Measurements from ENCODE around the gene PGP.
"Not testable (repeated sequence)": the region's sequence is repeated elsewhere in the genome, so short reads cannot be mapped to it uniquely, and the experiment has no call there.

PGP gene

DNA sequence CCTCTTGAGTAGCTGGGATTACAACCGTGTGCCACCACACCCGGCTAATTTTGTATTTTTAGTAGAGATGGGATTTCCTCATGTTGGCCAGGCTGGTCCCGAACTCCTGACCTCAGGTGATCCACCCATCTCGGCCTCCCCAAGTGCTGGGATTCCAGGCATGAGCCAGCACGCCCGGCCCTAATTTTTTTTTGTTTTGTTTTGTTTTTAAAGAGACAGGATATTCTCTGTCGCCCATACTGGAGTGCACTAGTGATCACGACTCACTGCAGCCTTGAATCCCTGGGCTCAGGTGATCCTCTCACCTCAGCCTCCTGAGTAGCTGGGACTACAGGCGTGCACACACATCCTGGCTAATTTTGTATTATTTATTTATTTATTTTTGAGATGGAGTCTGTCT, 25.7 kb upstream of the PGP start:
- not testable (repeated sequence) for H3K4me3 ChIP-seq (ENCODE audit: low read depth, low read length); H3K9me3 ChIP-seq (ENCODE audit: insufficient read depth, low read depth, low read length); H2AK5ac ChIP-seq (ENCODE audit: low read length)

DNA sequence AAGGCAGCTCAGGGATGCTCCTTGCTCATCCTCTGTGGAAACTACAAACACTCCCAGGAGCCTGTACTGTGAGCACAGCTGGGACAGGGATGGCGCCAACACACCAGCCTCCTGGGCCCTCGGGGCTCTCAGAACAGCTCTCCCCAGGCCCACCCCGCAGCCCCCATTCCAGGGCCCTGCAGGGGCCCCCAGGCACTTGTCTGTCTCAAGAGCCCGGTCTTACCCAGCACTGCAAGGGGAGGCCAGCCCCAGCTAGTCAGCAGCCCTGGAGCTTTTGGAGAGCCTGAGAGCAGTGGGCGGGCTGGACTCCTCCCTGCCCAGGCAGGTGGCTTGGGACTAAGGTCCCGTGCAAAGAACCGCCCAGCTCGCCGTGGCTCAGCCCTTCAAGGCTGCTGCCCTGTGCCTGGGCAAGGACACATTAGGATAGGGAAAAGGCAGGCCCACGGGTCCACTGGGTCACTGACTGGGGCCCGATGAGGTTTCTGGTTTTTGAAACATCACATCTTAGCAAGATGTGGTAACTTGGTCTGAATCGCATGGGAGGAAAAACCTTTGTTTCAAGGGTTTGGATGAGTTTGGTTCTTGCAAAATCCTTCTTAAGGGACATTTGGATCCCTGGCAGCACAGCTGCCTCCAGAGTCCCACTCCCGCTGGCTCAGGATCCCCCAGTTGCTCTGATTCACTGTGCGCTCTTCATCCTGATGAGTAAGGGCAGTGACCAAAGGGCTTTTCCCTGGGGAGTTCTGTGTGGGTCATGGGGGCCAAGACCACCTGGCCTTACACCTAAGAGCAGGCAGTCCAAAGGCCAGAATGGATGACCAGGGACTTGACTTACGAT, 24.4 kb upstream of the PGP start:
- Histone ChIP-seq H2AFZ (ENCODE audit: insufficient read depth, low read length, poor library complexity) (no peak overlapping the region), H3K4me2 (ENCODE audit: low read length) (no peak overlapping the region), H4K12ac (ENCODE audit: low read depth, low read length) (no peak overlapping the region), H3K79me1 (ENCODE audit: low read length) (no peaks in the 10 kb centered on the region), H2BK120ac (ENCODE audit: insufficient read depth, low read length, poor library complexity) (no peak overlapping the region), H3K27me3 (ENCODE audit: insufficient read depth, low read length) (peaks cover 21% of the 10 kb centered on the region), H3K9me3 (ENCODE audit: insufficient read depth, low read depth, low read length) (peaks cover 4% of the 10 kb centered on the region), H2BK12ac (ENCODE audit: low read length) (no peak overlapping the region), H2BK5ac (ENCODE audit: low read depth, low read length, poor library complexity) (no peak overlapping the region), H3K4me1 (ENCODE audit: control insufficient read depth in 1 of 2, insufficient read depth in 2 of 2, low read length in 2 of 2) (peaks cover 13 to 14% of the 10 kb centered on the region in 2 experiments), H4K91ac (ENCODE audit: low read depth, low read length) (no peak overlapping the region), H3K14ac (ENCODE audit: low read length) (no peak overlapping the region), H3K9ac (ENCODE audit: low read length) (no peak overlapping the region), H3K27ac (ENCODE audit: low read depth, low read length) (no peak overlapping the region), H3K4ac (ENCODE audit: low read depth, low read length) (no peak overlapping the region), H2AK5ac (ENCODE audit: low read length) (no peak overlapping the region), H4K8ac (ENCODE audit: low read depth, low read length) (no peak overlapping the region), H3K4me3 (ENCODE audit: low read depth, low read length) (no peak overlapping the region), H3K23ac (ENCODE audit: low read length) (no peak overlapping the region), H3K18ac (ENCODE audit: low read length) (no peak overlapping the region), H3K79me2 (ENCODE audit: control insufficient read depth, insufficient read depth, low read length, poor library complexity) (no peaks in the 10 kb centered on the region), H3K36me3 (ENCODE audit: control insufficient read depth in 1 of 2, insufficient read depth in 2 of 2, low read length in 2 of 2) (peaks cover 47% of the 10 kb centered on the region in 2 experiments)
- DNase-seq: peak in 1 of 2 donors; percentile 17
- WGBS (ENCODE audit: extremely low coverage, insufficient coverage, insufficient read length): no CpG with 5 or more reads among the region's 15 CpGs

More for the DNA sequence above, 25.7 kb upstream of the PGP start:
- H4K12ac ChIP-seq (ENCODE audit: low read depth, low read length); H3K23ac ChIP-seq (ENCODE audit: low read length); H3K4ac ChIP-seq (ENCODE audit: low read depth, low read length); H3K27ac ChIP-seq (ENCODE audit: low read depth, low read length); H3K4me2 ChIP-seq (ENCODE audit: low read length); H4K8ac ChIP-seq (ENCODE audit: low read depth, low read length); H2BK120ac ChIP-seq (ENCODE audit: insufficient read depth, low read length, poor library complexity); H3K9ac ChIP-seq (ENCODE audit: low read length); H3K18ac ChIP-seq (ENCODE audit: low read length); H3K14ac ChIP-seq (ENCODE audit: low read length); H4K91ac ChIP-seq (ENCODE audit: low read depth, low read length); H2AFZ ChIP-seq (ENCODE audit: insufficient read depth, low read length, poor library complexity); H3K79me1 ChIP-seq (ENCODE audit: low read length); H2BK5ac ChIP-seq (ENCODE audit: low read depth, low read length, poor library complexity); DNase-seq; H3K79me2 ChIP-seq (ENCODE audit: control insufficient read depth, insufficient read depth, low read length, poor library complexity); H2BK12ac ChIP-seq (ENCODE audit: low read length): not testable (repeated sequence)
- H3K4me1 ChIP-seq (ENCODE audit: control insufficient read depth in 1 of 2, insufficient read depth in 2 of 2, low read length in 2 of 2): peaks cover 13 to 14% of the 10 kb centered on the region in 2 experiments
- peaks cover 47% of the 10 kb centered on the region in 2 experiments for H3K36me3 ChIP-seq (ENCODE audit: control insufficient read depth in 1 of 2, insufficient read depth in 2 of 2, low read length in 2 of 2)
- peaks cover 21% of the 10 kb centered on the region for H3K27me3 ChIP-seq (ENCODE audit: insufficient read depth, low read length)
- no CpG with 5 or more reads among the region's 9 CpGs for WGBS (ENCODE audit: extremely low coverage, insufficient coverage, insufficient read length)

DNA sequence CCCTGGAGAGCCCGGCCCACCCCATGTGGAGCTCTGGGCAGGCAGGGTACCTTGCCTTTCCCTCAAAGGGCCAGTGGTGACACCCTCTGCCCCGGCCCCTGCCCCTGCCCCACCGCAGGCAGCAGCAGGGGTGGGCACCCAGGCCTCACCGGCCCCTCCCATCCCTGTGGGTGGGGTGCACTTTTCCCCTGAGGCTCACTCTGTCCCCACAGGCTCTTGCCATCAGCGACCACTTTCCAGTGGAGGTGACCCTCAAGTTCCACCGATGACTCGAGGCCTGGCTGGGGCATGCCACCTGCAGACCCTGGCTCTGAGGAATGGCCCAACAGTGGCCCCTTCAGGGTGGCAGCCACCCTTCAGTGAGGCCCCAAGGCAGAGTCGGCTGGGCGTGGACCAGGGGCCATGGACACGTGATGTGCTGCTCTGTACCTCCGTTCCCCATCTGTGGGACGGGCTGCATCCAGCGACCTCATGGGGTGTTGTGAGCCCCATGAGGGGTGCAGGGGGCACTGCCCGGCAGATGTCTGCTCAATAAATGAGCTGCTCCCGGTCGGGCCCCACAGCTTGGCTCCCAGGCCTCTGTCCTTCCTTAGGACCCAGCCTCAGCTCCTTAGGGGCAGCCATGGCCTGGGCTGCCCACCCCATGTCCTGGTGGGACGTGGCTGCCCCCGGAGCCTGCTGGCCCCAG, 23.7 kb upstream of the PGP start:
- Histone ChIP-seq H3K79me1 (ENCODE audit: low read length) (no peaks in the 10 kb centered on the region), H4K91ac (ENCODE audit: low read depth, low read length) (no peak overlapping the region), H3K4me1 (ENCODE audit: control insufficient read depth in 1 of 2, insufficient read depth in 2 of 2, low read length in 2 of 2) (peaks cover 13 to 14% of the 10 kb centered on the region in 2 experiments), H3K9me3 (ENCODE audit: insufficient read depth, low read depth, low read length) (peaks cover 5% of the 10 kb centered on the region), H3K14ac (ENCODE audit: low read length) (no peak overlapping the region), H3K4ac (ENCODE audit: low read depth, low read length) (no peak overlapping the region), H3K4me3 (ENCODE audit: low read depth, low read length) (no peak overlapping the region), H3K27ac (ENCODE audit: low read depth, low read length) (no peak overlapping the region), H3K23ac (ENCODE audit: low read length) (no peak overlapping the region), H2BK120ac (ENCODE audit: insufficient read depth, low read length, poor library complexity) (no peak overlapping the region), H4K8ac (ENCODE audit: low read depth, low read length) (no peak overlapping the region), H2BK12ac (ENCODE audit: low read length) (no peak overlapping the region), H2BK5ac (ENCODE audit: low read depth, low read length, poor library complexity) (no peak overlapping the region), H3K79me2 (ENCODE audit: control insufficient read depth, insufficient read depth, low read length, poor library complexity) (no peaks in the 10 kb centered on the region), H2AK5ac (ENCODE audit: low read length) (no peak overlapping the region), H3K18ac (ENCODE audit: low read length) (no peak overlapping the region), H4K12ac (ENCODE audit: low read depth, low read length) (no peak overlapping the region), H3K27me3 (ENCODE audit: insufficient read depth, low read length) (peaks cover 21% of the 10 kb centered on the region), H3K36me3 (ENCODE audit: control insufficient read depth in 1 of 2, insufficient read depth in 2 of 2, low read length in 2 of 2) (peaks cover 47% of the 10 kb centered on the region in 2 experiments), H2AFZ (ENCODE audit: insufficient read depth, low read length, poor library complexity) (no peak overlapping the region), H3K4me2 (ENCODE audit: low read length) (no peak overlapping the region), H3K9ac (ENCODE audit: low read length) (no peak overlapping the region)
- no peak for DNase-seq
- WGBS (ENCODE audit: extremely low coverage, insufficient coverage, insufficient read length): no CpG with 5 or more reads among the region's 18 CpGs

DNA sequence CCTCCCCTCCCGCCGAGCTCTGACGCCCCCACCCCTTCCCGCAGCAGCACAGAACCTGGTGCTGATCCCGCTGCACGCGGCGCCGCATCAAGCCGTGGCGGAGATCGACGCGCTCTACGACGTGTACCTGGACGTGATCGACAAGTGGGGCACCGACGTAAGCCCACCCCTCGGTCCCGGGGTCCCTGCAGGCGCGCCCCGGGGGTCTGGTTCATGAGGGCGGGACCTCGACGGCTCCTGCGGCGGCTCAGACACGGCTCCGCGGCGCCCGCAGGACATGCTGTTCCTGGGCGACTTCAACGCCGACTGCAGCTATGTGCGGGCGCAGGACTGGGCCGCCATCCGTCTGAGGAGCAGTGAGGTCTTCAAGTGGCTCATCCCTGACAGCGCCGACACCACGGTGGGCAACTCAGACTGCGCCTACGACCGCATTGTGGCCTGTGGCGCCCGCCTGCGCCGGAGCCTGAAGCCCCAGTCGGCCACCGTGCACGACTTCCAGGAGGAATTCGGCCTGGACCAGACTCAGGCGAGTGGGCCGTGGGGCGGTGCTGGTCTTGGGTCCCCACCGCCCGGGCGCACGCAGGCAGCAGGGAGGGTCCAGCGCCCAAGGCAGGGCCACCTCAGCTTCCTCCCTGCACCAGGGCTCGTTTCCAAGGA, 23.0 kb upstream of the PGP start:
- Histone ChIP-seq H3K18ac (ENCODE audit: low read length) (no peak overlapping the region), H3K9ac (ENCODE audit: low read length) (no peak overlapping the region), H2AFZ (ENCODE audit: insufficient read depth, low read length, poor library complexity) (no peak overlapping the region), H3K4me1 (ENCODE audit: control insufficient read depth in 1 of 2, insufficient read depth in 2 of 2, low read length in 2 of 2) (peaks cover 13 to 14% of the 10 kb centered on the region in 2 experiments), H3K36me3 (ENCODE audit: control insufficient read depth in 1 of 2, insufficient read depth in 2 of 2, low read length in 2 of 2) (peaks cover 47% of the 10 kb centered on the region in 2 experiments), H3K27ac (ENCODE audit: low read depth, low read length) (no peak overlapping the region), H4K91ac (ENCODE audit: low read depth, low read length) (no peak overlapping the region), H2BK5ac (ENCODE audit: low read depth, low read length, poor library complexity) (no peak overlapping the region), H3K14ac (ENCODE audit: low read length) (no peak overlapping the region), H3K4ac (ENCODE audit: low read depth, low read length) (no peak overlapping the region), H3K79me2 (ENCODE audit: control insufficient read depth, insufficient read depth, low read length, poor library complexity) (no peaks in the 10 kb centered on the region), H2BK12ac (ENCODE audit: low read length) (no peak overlapping the region), H2BK120ac (ENCODE audit: insufficient read depth, low read length, poor library complexity) (no peak overlapping the region), H2AK5ac (ENCODE audit: low read length) (no peak overlapping the region), H4K8ac (ENCODE audit: low read depth, low read length) (no peak overlapping the region), H3K4me3 (ENCODE audit: low read depth, low read length) (no peak overlapping the region), H3K79me1 (ENCODE audit: low read length) (no peaks in the 10 kb centered on the region), H3K9me3 (ENCODE audit: insufficient read depth, low read depth, low read length) (peaks cover 5% of the 10 kb centered on the region), H3K27me3 (ENCODE audit: insufficient read depth, low read length) (peaks cover 21% of the 10 kb centered on the region), H4K12ac (ENCODE audit: low read depth, low read length) (no peak overlapping the region), H3K4me2 (ENCODE audit: low read length) (peak overlapping the region; percentile 66), H3K23ac (ENCODE audit: low read length) (no peak overlapping the region)
- DNase-seq: peak; percentile 35 to 70
- WGBS (ENCODE audit: extremely low coverage, insufficient coverage, insufficient read length): no CpG with 5 or more reads among the region's 65 CpGs

Measured in trophoblast cell (in vitro differentiated cells and primary cell).